Neural cell (in vitro differentiated cells): Measurements from ENCODE around the gene S1PR5.

Experiments
- CTCF ChIP-seq: fragments of 450-650 bp; IDR thresholded peaks from 2 replicates; pipeline ENCODE4 v1.5.1; 2014; ENCODE audit warnings: antibody characterized with exemption, mild to moderate bottlenecking, moderate library complexity; ENCODE audit not compliant: poor library complexity, severe bottlenecking
- POLR2AphosphoS5 ChIP-seq: IDR thresholded peaks from 2 replicates; pipeline ENCODE4 v1.6.1; 2012

GRCh38 chr19:10516671-10517286, 468 bp downstream of the S1PR5 start:
- TF ChIP-seq CTCF (no peak), POLR2AphosphoS5 (no peak)
